H54 (cell line): ENCODE measurements around the gene CAPN10.
"Not testable (repeated sequence)": the region's sequence is repeated elsewhere in the genome, so short reads cannot be mapped to it uniquely, and the experiment has no call there.

Experiments used
- DNase-seq: peaks from one replicate; pipeline ENCODE4 v3.0.0; 2011; ENCODE audit warnings: low spot score, mixed read lengths; ENCODE audit not compliant: insufficient read length
- FAIRE-seq: peaks from 3 replicates; lab custom pipeline; 2011; peaks lifted over from hg19 to GRCh38; lab: Jason Lieb, UNC
- POLR2A ChIP-seq: IDR thresholded peaks from 2 replicates; pipeline ENCODE4 v1.6.1; 2011; ENCODE audit warnings: low read depth, mild to moderate bottlenecking, low read length

CAPN10 gene

GRCh38 chr2:240603081-240603835 lies 16.7 kb downstream of the CAPN10 start:
- TF ChIP-seq POLR2A = no peak
- FAIRE-seq (no peak), DNase-seq (no peak)

GRCh38 chr2:240603846-240604245 lies 17.3 kb downstream of the CAPN10 start:
- TF ChIP-seq POLR2A = no peak
- DNase-seq (no peak), FAIRE-seq (no peak)

- peak; percentile 97 for DNase-seq
- no peak for FAIRE-seq
- TF ChIP-seq POLR2A = no peak
Observed at GRCh38 chr2:240604291-240604938, 17.9 kb downstream of the CAPN10 start.

- no peak for DNase-seq
- no peak for FAIRE-seq
- no peak for TF ChIP-seq POLR2A
Observed at GRCh38 chr2:240604939-240605716, 18.6 kb downstream of the CAPN10 start.

- TF ChIP-seq POLR2A = no peak
- FAIRE-seq (no peak), DNase-seq (no peak)
Observed at GRCh38 chr2:240605867-240606743, 19.6 kb downstream of the CAPN10 start.

GRCh38 chr2:240611601-240612210 lies 25.2 kb downstream of the CAPN10 start:
- DNase-seq (no peak), FAIRE-seq (no peak)
- no peak for TF ChIP-seq POLR2A

- FAIRE-seq (no peak), DNase-seq (no peak)
- no peak for TF ChIP-seq POLR2A
Observed at GRCh38 chr2:240613781-240614180, 27.2 kb downstream of the CAPN10 start.

GRCh38 chr2:240614391-240614790 lies 27.9 kb downstream of the CAPN10 start:
- TF ChIP-seq POLR2A = no peak
- FAIRE-seq (no peak), DNase-seq (no peak)

GRCh38 chr2:240615396-240615795 lies 28.9 kb downstream of the CAPN10 start:
- DNase-seq = no peak
- no peak for TF ChIP-seq POLR2A
- FAIRE-seq = no peak

- no peak for DNase-seq
- no peak for TF ChIP-seq POLR2A
- FAIRE-seq = no peak
Observed at GRCh38 chr2:240615820-240616547, 29.4 kb downstream of the CAPN10 start.

GRCh38 chr2:240616860-240617666 lies 30.5 kb downstream of the CAPN10 start:
- not testable (repeated sequence) for FAIRE-seq, DNase-seq

- no peak for TF ChIP-seq POLR2A
- FAIRE-seq = no peak
- no peak for DNase-seq
Observed at GRCh38 chr2:240618776-240619175, 32.2 kb downstream of the CAPN10 start.
